ENCODE data around the gene PRTN3. TPM values are rescaled to one million over a fixed set of nuclear protein-coding genes. Genes with fewer than 3 reads are reported as not detected.
"Not testable (repeated sequence)": the region's sequence is repeated elsewhere in the genome, so short reads cannot be mapped to it uniquely, and the experiment has no call there.

The PRTN3 gene
- total RNA-seq, 1 donor from 2014 or later: not detected

DNA sequence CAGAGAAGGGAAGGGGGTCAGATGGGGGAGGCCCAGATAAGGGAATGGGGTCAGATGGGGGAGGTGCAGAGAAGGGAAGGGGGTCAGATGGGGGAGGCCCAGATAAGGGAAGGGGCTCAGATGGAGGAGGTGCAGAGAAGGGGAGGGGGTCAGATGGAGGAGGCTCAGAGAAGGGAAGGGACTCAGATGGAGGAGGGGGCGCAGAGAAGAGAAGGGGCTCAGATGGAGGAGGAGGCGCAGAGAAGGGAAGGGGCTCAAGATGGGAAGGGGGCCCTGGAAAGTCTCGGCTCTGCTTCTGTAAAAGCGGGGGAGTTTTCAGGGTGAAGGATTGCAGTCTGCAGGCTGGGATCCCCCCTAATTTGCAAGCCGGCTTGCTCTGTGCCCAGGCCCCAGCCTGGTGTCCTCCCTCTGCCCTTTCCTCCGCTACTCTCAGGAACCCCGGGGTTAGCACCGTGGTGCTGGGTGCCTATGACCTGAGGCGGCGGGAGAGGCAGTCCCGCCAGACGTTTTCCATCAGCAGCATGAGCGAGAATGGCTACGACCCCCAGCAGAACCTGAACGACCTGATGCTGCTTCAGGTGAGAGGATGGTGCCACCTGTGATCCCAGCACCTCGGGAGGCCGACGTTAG, 11.6 kb upstream of the PRTN3 start:
- no peak for ATAC-seq
- DNase-seq (ENCODE audit: missing footprints): no peak

GRCh38 chr19:831407-832369, 9.1 kb upstream of the PRTN3 start:
- intact Hi-C loops (cut with DNase I): no loop called here
- no peak for ATAC-seq
- peak; percentile 35 for DNase-seq (ENCODE audit: missing footprints)

More for the DNA sequence above, 11.6 kb upstream of the PRTN3 start:
- intact Hi-C loops (cut with DNase I): no loop called here

DNA sequence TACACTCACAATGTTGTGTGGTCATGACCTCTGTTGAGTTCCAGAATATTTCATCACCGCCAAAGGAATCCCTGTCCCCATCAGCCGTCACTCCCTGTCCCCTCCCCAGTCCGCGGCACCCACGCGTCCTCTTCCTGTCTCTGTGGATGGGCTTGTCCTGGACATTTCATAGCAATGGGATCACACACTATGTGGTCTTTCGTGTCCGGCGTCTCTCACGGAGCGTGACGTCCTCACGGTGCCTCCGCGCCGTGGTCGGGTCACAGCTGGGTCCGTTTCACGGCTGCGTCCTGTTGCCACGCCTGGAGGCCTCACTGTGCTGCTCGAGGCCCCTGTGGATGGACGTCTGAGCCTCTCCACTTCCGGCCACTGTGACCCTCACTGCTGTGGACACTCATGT, 6.6 kb upstream of the PRTN3 start:
- intact Hi-C loops (cut with DNase I): no loop called here
- DNase-seq (ENCODE audit: missing footprints) (peak; percentile 31), ATAC-seq (no peak)

DNA sequence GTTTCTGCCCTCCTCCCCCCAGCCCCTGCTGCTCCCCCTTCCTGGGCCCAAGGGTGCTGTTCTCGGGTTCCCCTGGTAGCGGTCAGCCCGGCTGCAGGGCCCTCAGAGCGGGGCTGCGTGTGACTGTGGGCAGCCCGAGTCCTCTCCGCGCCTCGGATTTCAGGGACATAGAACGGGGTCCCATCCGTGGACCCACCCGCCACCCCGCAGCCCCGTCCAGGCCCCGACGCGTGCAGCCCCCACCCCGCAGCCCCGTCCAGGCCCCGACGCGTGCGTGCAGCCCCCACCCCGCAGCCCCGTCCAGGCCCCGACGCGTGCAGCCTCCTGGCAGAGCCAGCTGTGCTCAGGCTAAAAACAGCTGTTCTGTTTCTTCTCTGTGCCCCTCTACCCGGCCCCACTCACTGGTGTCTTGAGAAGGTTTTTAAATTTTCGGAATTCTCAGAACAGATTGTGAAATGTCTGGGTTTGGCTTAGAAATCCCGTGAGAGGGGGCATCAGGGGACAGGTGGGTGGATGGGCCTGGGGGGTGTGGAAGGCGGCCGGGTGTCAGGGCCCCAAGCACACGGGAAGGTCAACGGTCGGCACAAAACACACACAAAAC, 5.5 kb upstream of the PRTN3 start:
- DNase-seq (ENCODE audit: missing footprints) (peak; percentile 55), ATAC-seq (peak; percentile 26)
- intact Hi-C loops (cut with DNase I): no loop called here

- intact Hi-C loops (cut with DNase I); DNase-seq (ENCODE audit: missing footprints); ATAC-seq: not testable (repeated sequence)
Measured at GRCh38 chr19:842802-843179, 2.0 kb downstream of the PRTN3 start.

DNA sequence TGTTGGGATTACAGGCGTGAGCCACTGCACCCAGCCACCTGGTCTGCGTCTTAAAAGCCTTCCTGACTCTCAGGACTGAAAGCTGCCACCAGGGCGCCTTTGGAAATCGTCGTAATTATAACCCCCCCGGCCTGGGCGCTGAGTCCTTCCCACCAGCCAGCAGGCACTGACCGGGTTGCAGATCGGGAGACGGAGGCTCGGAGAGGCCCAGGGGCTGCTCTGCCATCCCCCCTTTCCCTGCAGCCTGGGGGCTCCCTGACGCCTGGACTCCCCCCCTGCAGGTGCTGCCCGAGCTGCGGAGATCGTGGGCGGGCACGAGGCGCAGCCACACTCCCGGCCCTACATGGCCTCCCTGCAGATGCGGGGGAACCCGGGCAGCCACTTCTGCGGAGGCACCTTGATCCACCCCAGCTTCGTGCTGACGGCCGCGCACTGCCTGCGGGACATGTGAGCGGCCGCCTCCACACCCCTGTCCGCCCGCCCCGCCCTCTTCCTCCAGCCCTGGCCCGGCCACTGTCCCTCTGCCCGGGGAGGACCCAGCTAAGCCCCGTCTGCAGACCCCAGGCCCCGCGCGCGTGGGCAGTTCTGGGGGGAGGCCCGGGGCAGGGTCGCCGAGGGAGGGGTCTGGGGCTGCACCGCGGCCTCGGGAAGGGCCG, 2.5 kb downstream of the PRTN3 start:
- DNase-seq (ENCODE audit: missing footprints) (peak; percentile 79), ATAC-seq (no peak)
- intact Hi-C loops (cut with DNase I): no loop called here

GRCh38 chr19:843836-844545, 3.2 kb downstream of the PRTN3 start:
- ATAC-seq (no peak), DNase-seq (ENCODE audit: missing footprints) (no peak)
- intact Hi-C loops (cut with DNase I): no loop called here

- intact Hi-C loops (cut with DNase I): no loop called here
- no peak for DNase-seq (ENCODE audit: missing footprints)
- no peak for ATAC-seq
Measured at GRCh38 chr19:844546-844971, 3.8 kb downstream of the PRTN3 start.

- ATAC-seq: no peak
- intact Hi-C loops (cut with DNase I): loop anchor here (5.0 kb wide), 1 partner anchor 44 kb away; no protein-coding TSS in a partner anchor
- DNase-seq (ENCODE audit: missing footprints): no peak
Measured at GRCh38 chr19:845707-846521, 5.1 kb downstream of the PRTN3 start.

GRCh38 chr19:848386-848921, 7.7 kb downstream of the PRTN3 start:
- peak; percentile 73 for DNase-seq (ENCODE audit: missing footprints)
- intact Hi-C loops (cut with DNase I): loop anchor here (5.0 kb wide), 1 partner anchor 46 kb away; no protein-coding TSS in a partner anchor
- peak; percentile 32 for ATAC-seq

GRCh38 chr19:849195-849594, 8.4 kb downstream of the PRTN3 start:
- not testable (repeated sequence) for ATAC-seq; DNase-seq (ENCODE audit: missing footprints)
- intact Hi-C loops (cut with DNase I): loop anchor here (5.0 kb wide), 1 partner anchor 47 kb away; no protein-coding TSS in a partner anchor

DNA sequence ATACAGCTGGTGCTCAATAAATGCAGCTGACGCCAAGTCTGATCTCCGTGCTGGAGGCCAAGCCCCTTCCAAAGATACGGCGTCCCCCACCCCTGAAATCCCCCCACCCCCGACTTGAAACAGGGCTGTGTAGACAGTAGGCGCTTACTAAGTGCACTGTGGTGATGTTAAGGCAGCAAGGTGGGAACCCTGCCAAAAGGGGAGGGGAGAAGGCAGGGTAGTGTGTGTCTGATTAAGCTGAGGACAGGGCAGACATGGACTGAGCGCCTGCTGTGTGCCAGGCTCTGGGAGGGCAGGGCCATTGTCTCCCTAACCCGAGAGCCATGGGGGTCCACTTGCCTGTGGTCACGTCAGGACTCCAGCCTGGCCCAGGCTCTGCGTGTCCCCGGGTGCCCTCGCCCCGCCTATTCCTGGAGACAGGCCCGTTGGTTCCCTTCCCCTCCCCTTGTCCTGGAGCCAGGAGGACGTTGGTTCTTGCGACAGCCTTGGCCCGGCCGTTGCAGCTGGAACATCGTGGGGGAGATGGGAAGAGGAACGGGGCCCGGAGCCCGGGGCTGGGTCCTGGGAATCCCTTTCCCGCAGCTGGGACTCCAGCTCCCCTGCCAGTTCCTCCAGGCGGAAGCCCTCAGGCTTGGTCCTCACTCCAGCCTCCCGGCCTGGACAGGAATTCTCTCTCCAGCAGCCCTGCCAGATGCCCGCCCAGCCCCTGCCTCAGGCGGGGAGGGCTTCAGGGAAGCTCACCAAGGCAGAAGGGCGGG, 9.6 kb downstream of the PRTN3 start:
- intact Hi-C loops (cut with DNase I): no loop called here

GRCh38 chr19:850979-851335, 10.2 kb downstream of the PRTN3 start:
- DNase-seq (ENCODE audit: missing footprints) (no peak), ATAC-seq (no peak)
- intact Hi-C loops (cut with DNase I): no loop called here

More for the DNA sequence above, 9.6 kb downstream of the PRTN3 start:
- ATAC-seq (peak; percentile 89), DNase-seq (ENCODE audit: missing footprints) (peak; percentile 95)

- intact Hi-C loops (cut with DNase I): no loop called here
- DNase-seq (ENCODE audit: missing footprints): no peak
- ATAC-seq: no peak
Measured at GRCh38 chr19:852136-853013, 11.6 kb downstream of the PRTN3 start, which contains the start of gene ELANE. Gene ELANE, plus strand, starts transcription at chr19:852303. Its CDS starts 26 bp downstream, at chr19:852329.

DNA sequence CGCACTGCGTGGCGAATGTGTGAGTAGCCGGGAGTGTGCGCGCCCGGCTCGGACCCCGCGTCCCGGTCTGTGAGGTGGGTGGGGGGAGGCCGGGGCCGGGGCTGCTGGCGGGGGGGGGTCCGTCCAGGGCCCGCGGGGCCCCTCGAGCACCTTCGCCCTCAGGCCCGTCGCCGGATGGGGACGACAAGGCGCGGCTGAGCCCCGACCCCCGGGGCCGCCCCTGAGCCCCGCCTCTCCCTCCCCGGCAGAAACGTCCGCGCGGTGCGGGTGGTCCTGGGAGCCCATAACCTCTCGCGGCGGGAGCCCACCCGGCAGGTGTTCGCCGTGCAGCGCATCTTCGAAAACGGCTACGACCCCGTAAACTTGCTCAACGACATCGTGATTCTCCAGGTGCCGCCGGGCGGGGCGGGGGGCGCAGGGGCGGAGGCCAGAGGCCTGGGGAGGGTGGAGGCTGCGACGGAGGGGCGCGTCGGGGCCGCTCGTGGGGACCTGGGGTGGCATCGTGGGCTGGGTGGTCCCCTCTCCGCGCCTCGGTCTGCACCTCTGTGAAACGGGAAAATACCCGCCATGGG, 12.3 kb downstream of the PRTN3 start:
- intact Hi-C loops (cut with DNase I): no loop called here
- ATAC-seq (no peak), DNase-seq (ENCODE audit: missing footprints) (no peak)

All from Right ventricle myocardium inferior (tissue), 1 donor.